ENCODE measurements around the gene TIMP2. TPM values are rescaled to one million over a fixed set of nuclear protein-coding genes. Genes with fewer than 3 reads are reported as not detected.
A peak's percentile ranks its signal among the peaks of the same experiment; 100 is the strongest.

TIMP2 gene
- total RNA-seq, 2 donors from 2014 or later = 99.1 to 158 TPM

DNA sequence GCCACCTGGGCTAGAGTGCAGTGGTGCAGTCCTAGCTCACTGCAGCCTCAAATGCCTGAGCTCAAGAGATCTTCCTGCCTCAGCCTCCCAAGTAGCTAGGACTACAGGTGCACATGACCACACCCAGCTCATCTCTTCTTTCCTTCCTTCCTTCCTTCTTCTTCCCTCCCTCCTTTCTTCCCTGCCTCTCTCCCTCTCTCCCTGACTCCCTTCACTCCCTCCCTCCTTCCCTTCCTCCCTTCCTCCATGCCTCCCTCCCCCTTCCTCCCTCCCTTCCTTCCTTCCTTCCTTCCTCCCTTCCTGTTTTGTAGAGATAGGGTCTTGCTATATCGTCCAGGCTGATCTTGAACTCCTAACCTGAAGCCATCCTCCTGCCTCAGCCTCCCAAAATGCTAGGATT, 61.1 kb downstream of the TIMP2 start:
- TF ChIP-seq, protein P1, sequence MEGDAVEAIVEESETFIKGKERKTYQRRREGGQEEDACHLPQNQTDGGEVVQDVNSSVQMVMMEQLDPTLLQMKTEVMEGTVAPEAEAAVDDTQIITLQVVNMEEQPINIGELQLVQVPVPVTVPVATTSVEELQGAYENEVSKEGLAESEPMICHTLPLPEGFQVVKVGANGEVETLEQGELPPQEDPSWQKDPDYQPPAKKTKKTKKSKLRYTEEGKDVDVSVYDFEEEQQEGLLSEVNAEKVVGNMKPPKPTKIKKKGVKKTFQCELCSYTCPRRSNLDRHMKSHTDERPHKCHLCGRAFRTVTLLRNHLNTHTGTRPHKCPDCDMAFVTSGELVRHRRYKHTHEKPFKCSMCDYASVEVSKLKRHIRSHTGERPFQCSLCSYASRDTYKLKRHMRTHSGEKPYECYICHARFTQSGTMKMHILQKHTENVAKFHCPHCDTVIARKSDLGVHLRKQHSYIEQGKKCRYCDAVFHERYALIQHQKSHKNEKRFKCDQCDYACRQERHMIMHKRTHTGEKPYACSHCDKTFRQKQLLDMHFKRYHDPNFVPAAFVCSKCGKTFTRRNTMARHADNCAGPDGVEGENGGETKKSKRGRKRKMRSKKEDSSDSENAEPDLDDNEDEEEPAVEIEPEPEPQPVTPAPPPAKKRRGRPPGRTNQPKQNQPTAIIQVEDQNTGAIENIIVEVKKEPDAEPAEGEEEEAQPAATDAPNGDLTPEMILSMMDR (IDR thresholded peaks at IDR 0.05) = no peak
- Histone ChIP-seq H3K27me3 (no peaks in the 10 kb centered on the region), H3K9me3 (no peaks in the 10 kb centered on the region), H3K36me3 (peaks cover 13% of the 10 kb centered on the region), H3K27ac (no peak overlapping the region), H3K4me3 (no peak overlapping the region), H3K4me1 (peaks cover 0 to 13% of the 10 kb centered on the region in 2 donors)
- no peak for DNase-seq (ENCODE audit: low spot score)

DNA sequence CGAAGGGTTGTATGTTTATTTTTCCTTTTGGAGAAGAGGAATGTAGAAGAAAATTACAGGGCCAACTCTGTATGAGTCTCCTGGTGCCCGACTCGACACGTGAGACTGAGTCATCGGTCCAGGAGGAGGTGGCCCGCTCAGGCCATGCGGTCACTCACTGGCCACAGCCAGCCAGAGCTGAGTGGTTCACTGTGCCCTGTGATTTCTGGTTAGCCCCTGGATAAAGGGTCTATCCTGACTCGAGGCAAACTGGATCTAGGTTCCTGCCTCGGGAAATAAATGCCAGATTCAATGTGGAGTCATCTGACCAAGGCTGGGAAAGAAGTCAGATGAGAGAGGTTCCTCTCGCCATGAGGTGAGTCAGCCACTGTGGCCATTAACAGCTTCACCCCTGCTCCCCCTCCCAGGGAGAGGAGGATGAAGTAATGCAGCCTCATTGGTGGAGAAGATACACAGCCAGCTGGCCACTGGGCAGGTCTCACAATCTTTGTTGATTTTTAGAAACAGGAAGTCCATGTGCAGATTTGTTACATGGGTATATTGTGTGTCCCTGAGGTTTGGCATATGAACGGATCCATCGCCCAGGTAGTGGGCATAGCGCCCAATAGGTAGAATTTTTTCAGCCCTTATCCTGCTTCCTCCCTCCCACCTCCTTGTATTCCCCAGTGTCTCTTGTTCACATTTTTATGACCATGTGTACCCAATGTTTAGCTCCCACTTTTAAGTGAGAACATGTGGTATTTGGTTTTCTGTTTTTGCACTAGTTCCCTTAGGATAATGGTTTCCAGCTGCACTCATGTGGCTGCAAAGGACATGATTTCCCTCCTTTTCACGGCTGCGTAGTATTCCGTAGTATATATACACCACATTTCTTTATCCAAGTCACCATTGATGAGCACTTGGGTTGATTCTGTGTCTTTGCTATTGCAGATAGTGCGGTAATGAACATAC, 62.8 kb downstream of the TIMP2 start:
- H3K27me3 ChIP-seq = no peaks in the 10 kb centered on the region
- no peaks in the 10 kb centered on the region for H3K9me3 ChIP-seq
- peaks cover 0 to 13% of the 10 kb centered on the region in 2 donors for H3K4me1 ChIP-seq
- TF ChIP-seq, protein P1 (IDR thresholded peaks at IDR 0.05) = no peak
- H3K27ac ChIP-seq = peak overlapping the region; percentile 70 to 77
- DNase-seq (ENCODE audit: low spot score) = peak; percentile 96
- H3K4me3 ChIP-seq = no peak overlapping the region
- H3K36me3 ChIP-seq = peaks cover 7% of the 10 kb centered on the region

DNA sequence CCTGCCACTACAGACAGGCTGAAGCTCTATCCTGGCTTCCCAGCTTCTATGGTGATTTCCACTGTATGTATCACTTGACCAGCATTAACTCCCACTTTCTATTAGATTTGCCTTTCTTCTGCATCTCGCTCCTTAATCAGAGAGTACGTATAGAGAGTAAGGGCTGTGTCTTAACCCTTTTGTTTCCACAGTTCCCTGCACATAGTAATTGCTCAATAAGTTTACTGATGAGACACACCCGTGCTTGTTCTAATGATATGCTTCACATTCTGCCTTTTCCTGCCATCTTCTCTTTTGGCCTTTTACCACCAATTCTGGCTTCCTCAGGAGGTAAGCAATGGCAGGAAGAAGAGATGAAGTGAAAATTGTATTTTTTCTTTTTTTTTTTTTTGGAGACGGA, 64.0 kb downstream of the TIMP2 start:
- no peak for DNase-seq (ENCODE audit: low spot score)
- TF ChIP-seq, protein P1 (IDR thresholded peaks at IDR 0.05) = no peak
- Histone ChIP-seq H3K36me3 (peaks cover 18% of the 10 kb centered on the region), H3K4me1 (peaks cover 0 to 9% of the 10 kb centered on the region in 2 donors), H3K27me3 (no peaks in the 10 kb centered on the region), H3K27ac (peak overlapping the region; percentile 70 to 77), H3K4me3 (no peak overlapping the region), H3K9me3 (no peaks in the 10 kb centered on the region)

DNA sequence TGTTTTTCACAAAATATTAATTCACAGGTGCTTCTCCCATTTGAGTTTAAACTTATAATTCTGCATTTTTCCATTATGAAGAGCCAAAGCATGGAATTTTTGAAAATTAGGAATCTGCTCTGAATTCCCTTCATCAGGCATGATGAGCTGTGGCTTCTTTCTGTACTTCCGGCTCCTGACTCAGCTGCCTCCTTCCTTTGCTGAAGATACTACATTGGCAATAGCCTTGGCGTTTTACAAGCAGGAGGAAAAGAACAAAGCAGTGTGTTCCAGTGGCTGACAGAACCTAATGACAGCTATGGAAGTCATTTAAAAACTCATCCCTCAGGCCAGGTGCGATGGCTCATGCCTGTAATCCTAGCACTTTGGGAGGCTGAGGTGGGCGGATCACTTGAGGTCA, 66.1 kb downstream of the TIMP2 start:
- H3K27me3 ChIP-seq = no peaks in the 10 kb centered on the region
- no peak for DNase-seq (ENCODE audit: low spot score)
- H3K4me3 ChIP-seq = no peak overlapping the region
- peaks cover 36% of the 10 kb centered on the region for H3K36me3 ChIP-seq
- H3K27ac ChIP-seq = no peak overlapping the region
- TF ChIP-seq, protein P1 (IDR thresholded peaks at IDR 0.05) = no peak
- H3K4me1 ChIP-seq = no peaks in the 10 kb centered on the region
- no peaks in the 10 kb centered on the region for H3K9me3 ChIP-seq

DNA sequence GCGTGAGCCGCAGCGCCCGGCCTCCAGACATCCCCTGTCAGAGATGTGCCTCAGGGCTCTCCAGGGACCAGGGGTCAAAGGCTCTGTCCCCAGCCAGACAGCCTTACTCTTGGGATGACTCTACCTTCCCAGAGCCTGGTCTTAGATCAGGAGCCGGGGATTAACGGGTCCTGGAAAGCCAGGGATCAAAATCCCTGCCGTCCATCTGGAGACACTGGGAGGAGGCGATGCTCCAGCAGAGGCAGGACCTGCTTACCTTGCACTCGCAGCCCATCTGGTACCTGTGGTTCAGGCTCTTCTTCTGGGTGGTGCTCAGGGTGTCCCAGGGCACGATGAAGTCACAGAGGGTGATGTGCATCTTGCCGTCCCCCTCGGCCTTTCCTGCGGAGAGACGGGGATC, 67.9 kb downstream of the TIMP2 start:
- Histone ChIP-seq H3K27ac (no peak overlapping the region), H3K36me3 (peaks cover 46% of the 10 kb centered on the region), H3K9me3 (no peaks in the 10 kb centered on the region), H3K4me3 (no peak overlapping the region), H3K4me1 (no peaks in the 10 kb centered on the region), H3K27me3 (no peaks in the 10 kb centered on the region)
- DNase-seq (ENCODE audit: low spot score) = no peak
- TF ChIP-seq, protein P1 (IDR thresholded peaks at IDR 0.05) = no peak

Data from right atrium auricular region (tissue), 2 donors.